ENCODE data around the gene EMX2. TPM values are rescaled to one million over a fixed set of nuclear protein-coding genes. Genes with fewer than 3 reads are reported as not detected.

EMX2 gene
- total RNA-seq, 4 donors from 2014 or later, result 2.0 to 9.7 (median 2.5) TPM

DNA sequence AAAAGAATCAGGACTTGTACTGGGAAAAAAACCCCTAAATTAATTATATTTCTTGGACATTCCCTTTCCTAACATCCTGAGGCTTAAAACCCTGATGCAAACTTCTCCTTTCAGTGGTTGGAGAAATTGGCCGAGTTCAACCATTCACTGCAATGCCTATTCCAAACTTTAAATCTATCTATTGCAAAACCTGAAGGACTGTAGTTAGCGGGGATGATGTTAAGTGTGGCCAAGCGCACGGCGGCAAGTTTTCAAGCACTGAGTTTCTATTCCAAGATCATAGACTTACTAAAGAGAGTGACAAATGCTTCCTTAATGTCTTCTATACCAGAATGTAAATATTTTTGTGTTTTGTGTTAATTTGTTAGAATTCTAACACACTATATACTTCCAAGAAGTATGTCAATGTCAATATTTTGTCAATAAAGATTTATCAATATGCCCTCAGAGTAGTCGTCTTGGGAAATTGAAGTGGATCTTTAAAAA lies 6.6 kb downstream of the EMX2 start:
- no peak for TF ChIP-seq POLR2A (IDR thresholded peaks at IDR 0.05)
- no peak for TF ChIP-seq CTCF (IDR thresholded peaks at IDR 0.05)
- no peak for TF ChIP-seq EP300 (IDR thresholded peaks at IDR 0.05)
- TF ChIP-seq POLR2AphosphoS5 (IDR thresholded peaks at IDR 0.05), result no peak
- no peaks in the 10 kb centered on the region for H3K36me3 ChIP-seq
- peaks cover 73% of the 10 kb centered on the region for H3K27me3 ChIP-seq
- H3K4me1 ChIP-seq, result peaks cover 54% of the 10 kb centered on the region
- H3K4me3 ChIP-seq, result no peak overlapping the region
- DNase-seq (ENCODE audit: low spot score in 2 of 2), result no peak
- no peak overlapping the region for H3K27ac ChIP-seq
- H3K9me3 ChIP-seq, result no peaks in the 10 kb centered on the region
- 76% methylated on average over 6 of the region's 6 CpGs for WGBS

GRCh38 chr10:117550076-117550475 lies 7.5 kb downstream of the EMX2 start:
- Histone ChIP-seq H3K4me1 (peaks cover 45% of the 10 kb centered on the region), H3K27ac (no peak overlapping the region), H3K9me3 (no peaks in the 10 kb centered on the region), H3K4me3 (no peak overlapping the region), H3K36me3 (no peaks in the 10 kb centered on the region), H3K27me3 (peaks cover 75% of the 10 kb centered on the region)
- no peak for DNase-seq (ENCODE audit: low spot score in 2 of 2)
- no peak for TF ChIP-seq POLR2A (IDR thresholded peaks at IDR 0.05)
- 77% methylated on average over 6 of the region's 6 CpGs for WGBS

DNA sequence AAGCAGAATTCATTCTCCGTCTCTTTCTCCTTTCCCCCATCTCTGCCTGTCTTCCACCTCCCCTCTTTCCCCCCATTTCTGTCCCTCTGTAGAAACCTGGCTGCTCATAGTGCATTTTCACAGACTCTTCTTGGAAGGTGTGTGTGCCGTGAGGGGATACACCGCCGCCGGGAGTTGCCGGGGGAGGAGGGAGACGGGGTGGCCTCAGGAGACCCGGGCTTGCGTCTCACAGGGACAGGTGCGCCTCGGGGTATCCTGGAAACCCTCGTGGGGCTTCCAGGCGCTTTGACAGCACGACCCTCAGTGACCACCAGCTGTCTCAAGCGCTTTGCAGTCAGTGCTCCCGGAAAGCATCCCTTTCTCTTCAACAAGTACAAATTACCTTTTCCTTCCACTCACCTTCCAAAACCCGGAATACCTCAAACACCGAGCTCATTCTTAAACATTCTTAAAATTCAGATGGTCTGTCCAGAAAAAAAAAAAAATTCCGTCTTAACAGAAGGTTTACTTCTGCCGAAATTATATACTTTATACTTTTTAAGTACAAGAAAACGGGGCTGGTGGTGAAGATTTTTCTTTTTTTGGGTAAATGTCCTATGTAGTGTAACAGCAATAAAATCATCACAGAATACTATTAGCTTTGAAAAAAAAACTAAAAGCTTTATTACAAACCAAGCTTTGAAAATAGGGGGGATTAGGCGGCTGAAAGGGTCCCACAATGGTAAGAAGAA lies 8.2 kb downstream of the EMX2 start:
- TF ChIP-seq POLR2A (IDR thresholded peaks at IDR 0.05) (no peak), CTCF (IDR thresholded peaks at IDR 0.05) (no peak), POLR2AphosphoS5 (IDR thresholded peaks at IDR 0.05) (no peak), EP300 (IDR thresholded peaks at IDR 0.05) (no peak)
- no peaks in the 10 kb centered on the region for H3K36me3 ChIP-seq
- peaks cover 75% of the 10 kb centered on the region for H3K27me3 ChIP-seq
- WGBS, result 71% methylated on average over 22 of the region's 22 CpGs
- H3K27ac ChIP-seq, result no peak overlapping the region
- no peaks in the 10 kb centered on the region for H3K9me3 ChIP-seq
- no peak overlapping the region for H3K4me3 ChIP-seq
- peaks cover 39% of the 10 kb centered on the region for H3K4me1 ChIP-seq
- no peak for DNase-seq (ENCODE audit: low spot score in 2 of 2)

DNA sequence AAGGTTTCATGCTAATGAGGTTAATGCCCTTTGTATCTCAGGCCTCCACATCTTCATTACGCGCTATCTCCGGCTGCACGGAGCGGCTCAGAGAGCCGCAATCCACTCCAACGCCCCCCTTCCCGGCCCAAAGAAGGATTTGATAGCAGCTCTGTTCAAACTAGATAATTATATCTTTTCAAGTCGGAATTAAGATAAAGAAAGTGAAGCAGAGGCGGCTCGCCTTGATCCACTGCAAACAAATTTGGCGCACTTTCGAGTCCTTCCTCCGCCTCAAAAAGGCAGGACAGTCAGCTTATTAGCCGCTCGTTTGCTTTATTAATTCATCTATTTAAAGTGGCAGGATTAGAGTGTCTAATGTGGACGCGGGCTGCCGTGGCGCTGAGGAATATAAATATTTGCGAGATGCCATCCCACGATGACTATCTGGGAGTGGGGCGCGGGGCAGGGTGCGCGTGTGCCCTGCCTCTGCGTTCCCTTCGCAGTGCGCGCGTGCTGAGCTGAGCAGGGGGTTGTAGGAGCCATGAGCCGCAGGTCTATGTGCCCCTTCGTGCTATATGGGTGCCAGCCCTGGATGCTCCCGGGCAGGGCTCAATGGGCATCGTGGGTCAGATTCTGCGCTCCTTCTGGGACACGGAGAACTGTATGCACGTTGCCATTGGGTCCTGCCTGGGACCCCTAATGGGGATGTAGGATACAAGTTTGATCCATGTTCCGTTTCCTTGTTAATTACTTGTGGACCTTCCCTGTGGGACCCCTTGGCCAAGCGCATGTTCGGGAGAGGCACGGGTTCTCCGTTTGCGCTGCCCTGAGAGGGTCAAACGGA lies 9.0 kb downstream of the EMX2 start:
- Histone ChIP-seq H3K27ac (peak overlapping the region; percentile 5), H3K27me3 (peaks cover 72% of the 10 kb centered on the region), H3K36me3 (no peaks in the 10 kb centered on the region), H3K4me3 (peak overlapping the region; percentile 36), H3K4me1 (peaks cover 37% of the 10 kb centered on the region), H3K9me3 (no peaks in the 10 kb centered on the region)
- peak in 1 of 2 donors; percentile 44 for DNase-seq (ENCODE audit: low spot score in 2 of 2)
- 83% methylated on average over 36 of the region's 45 CpGs for WGBS
- TF ChIP-seq POLR2AphosphoS5 (IDR thresholded peaks at IDR 0.05) (no peak), EP300 (IDR thresholded peaks at IDR 0.05) (no peak), POLR2A (IDR thresholded peaks at IDR 0.05) (no peak), CTCF (IDR thresholded peaks at IDR 0.05) (no peak)

DNA sequence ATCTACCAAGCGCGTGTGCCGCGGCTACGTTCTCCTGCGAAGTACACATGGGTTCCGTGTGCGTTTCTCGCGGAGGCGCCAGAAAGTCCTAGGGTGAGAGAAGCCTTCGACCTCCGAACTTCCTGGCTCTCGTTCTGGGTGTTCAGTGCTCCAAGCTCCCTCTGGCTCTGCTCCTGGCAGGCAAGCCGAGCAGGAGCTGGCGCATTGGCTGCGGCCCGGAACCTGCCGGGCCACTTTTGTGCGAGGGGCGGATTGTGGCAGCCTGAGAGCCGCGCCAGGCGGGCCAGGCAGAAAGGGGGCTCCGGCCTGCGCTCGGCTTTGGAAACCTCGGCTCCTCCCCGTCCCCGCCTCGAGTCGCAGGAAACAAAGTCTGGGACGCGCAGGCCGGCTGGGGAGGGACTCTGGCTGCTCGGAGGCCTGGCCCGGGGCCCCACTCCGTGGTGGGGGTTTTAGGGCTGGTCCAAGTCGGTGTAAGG lies 9.6 kb downstream of the EMX2 start:
- Histone ChIP-seq H3K9me3 (no peaks in the 10 kb centered on the region), H3K36me3 (no peaks in the 10 kb centered on the region), H3K27me3 (peaks cover 66% of the 10 kb centered on the region), H3K4me1 (peaks cover 30% of the 10 kb centered on the region), H3K4me3 (peak overlapping the region; percentile 36), H3K27ac (peak overlapping the region; percentile 5)
- no CpG with 5 or more reads among the region's 39 CpGs for WGBS
- TF ChIP-seq POLR2AphosphoS5 (IDR thresholded peaks at IDR 0.05), result no peak
- no peak for TF ChIP-seq CTCF (IDR thresholded peaks at IDR 0.05)
- no peak for TF ChIP-seq EP300 (IDR thresholded peaks at IDR 0.05)
- no peak for TF ChIP-seq POLR2A (IDR thresholded peaks at IDR 0.05)
- no peak for DNase-seq (ENCODE audit: low spot score in 2 of 2)
